Neural progenitor cell (in vitro differentiated cells): ENCODE results near the gene CTU1.

ENCODE experiments used
- CTCF ChIP-seq: fragments of 200-600 bp; sonication (generic); IDR thresholded peaks from 2 replicates; pipeline ENCODE4 v1.5.1; 2017; ENCODE audit warnings: antibody characterized with exemption, mild to moderate bottlenecking
- EZH2 ChIP-seq: fragments of 200-600 bp; sonication (generic); IDR thresholded peaks from 2 replicates; pipeline ENCODE4 v1.6.1; 2017; ENCODE audit warnings: antibody characterized with exemption, mild to moderate bottlenecking, moderate library complexity

- TF ChIP-seq CTCF: no peak
- TF ChIP-seq EZH2: no peak
Observed at GRCh38 chr19:51101171-51101865, 6.9 kb downstream of the CTU1 start.
